Thyroid gland (tissue), 4 donors: ENCODE data around the gene COQ10A.

Experiments used
- POLR2A ChIP-seq, 2 donors: fragments of 450-650 bp; IDR thresholded peaks; one replicate each; pipeline ENCODE4 v1.6.1; 2017; ENCODE audit warnings: antibody characterized with exemption in 2 of 2, mild to moderate bottlenecking in 2 of 2, moderate library complexity in 1 of 2
- TF ChIP-seq, protein P1 (sequence below), 6 experiments: fragments of 200-600 bp in 3 of 6; fragments of 450-650 bp in 3 of 6; sonication (generic) in 3 of 6; IDR thresholded peaks; one replicate each; pipeline ENCODE4 v1.5.1; 2016 to 2019; ENCODE audit warnings: antibody characterized with exemption in 6 of 6, mild to moderate bottlenecking in 2 of 6, inconsistent platforms in 1 of 6, moderate library complexity in 1 of 6

DNA sequence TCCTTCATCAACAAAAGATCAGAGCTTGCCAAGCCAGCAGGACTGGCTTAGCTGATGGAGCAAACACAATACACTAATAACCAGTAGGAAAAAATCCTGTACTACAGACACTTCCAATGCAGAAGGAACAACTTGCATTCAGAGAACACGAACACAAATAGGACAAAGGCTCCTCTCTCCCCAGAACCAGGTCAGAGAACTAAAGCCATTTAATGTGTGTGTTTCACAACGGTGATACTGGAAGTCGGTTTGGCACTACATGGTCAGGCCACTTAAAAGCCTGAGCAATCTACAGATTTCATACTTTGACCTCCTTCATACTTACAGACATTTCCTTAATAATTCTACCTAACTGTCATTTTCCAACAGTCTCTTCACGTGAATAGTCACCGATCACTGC, 27.1 kb downstream of the COQ10A start:
- no peak for TF ChIP-seq POLR2A (IDR thresholded peaks at IDR 0.05)
- TF ChIP-seq, protein P1, sequence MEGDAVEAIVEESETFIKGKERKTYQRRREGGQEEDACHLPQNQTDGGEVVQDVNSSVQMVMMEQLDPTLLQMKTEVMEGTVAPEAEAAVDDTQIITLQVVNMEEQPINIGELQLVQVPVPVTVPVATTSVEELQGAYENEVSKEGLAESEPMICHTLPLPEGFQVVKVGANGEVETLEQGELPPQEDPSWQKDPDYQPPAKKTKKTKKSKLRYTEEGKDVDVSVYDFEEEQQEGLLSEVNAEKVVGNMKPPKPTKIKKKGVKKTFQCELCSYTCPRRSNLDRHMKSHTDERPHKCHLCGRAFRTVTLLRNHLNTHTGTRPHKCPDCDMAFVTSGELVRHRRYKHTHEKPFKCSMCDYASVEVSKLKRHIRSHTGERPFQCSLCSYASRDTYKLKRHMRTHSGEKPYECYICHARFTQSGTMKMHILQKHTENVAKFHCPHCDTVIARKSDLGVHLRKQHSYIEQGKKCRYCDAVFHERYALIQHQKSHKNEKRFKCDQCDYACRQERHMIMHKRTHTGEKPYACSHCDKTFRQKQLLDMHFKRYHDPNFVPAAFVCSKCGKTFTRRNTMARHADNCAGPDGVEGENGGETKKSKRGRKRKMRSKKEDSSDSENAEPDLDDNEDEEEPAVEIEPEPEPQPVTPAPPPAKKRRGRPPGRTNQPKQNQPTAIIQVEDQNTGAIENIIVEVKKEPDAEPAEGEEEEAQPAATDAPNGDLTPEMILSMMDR (IDR thresholded peaks at IDR 0.05) = no peak
